ENCODE results near the gene TBCE. TPM values are rescaled to one million over a fixed set of nuclear protein-coding genes. Genes with fewer than 3 reads are reported as not detected.

The TBCE gene
- total RNA-seq, 2 donors from 2014 or later = 15.4 to 18.0 TPM

DNA sequence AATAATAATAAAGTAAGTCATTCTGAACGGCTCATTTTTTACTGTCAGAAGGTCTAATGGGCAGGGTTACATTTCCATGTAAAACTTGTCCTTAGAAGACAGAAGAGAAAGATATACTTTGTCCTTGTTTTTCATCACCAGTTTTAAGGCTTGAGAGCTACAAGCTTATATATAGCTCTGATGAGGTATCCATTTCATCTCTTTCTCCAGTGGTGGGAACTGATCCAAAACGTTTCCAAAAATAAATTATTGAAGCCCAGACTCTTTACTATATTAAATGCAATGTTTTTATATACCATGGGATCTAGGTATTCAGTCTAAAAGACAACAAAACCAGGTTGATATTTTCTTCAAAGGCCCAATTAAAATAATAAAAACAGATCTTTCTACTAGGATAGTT lies 128.3 kb downstream of the TBCE start:
- no peak for DNase-seq (ENCODE audit: low spot score)
- H3K4me3 ChIP-seq = no peak overlapping the region
- no peak overlapping the region for H3K27ac ChIP-seq
- no peaks in the 10 kb centered on the region for H3K4me1 ChIP-seq
- H3K9me3 ChIP-seq = no peaks in the 10 kb centered on the region
- no peaks in the 10 kb centered on the region for H3K27me3 ChIP-seq
- TF ChIP-seq, protein P1, sequence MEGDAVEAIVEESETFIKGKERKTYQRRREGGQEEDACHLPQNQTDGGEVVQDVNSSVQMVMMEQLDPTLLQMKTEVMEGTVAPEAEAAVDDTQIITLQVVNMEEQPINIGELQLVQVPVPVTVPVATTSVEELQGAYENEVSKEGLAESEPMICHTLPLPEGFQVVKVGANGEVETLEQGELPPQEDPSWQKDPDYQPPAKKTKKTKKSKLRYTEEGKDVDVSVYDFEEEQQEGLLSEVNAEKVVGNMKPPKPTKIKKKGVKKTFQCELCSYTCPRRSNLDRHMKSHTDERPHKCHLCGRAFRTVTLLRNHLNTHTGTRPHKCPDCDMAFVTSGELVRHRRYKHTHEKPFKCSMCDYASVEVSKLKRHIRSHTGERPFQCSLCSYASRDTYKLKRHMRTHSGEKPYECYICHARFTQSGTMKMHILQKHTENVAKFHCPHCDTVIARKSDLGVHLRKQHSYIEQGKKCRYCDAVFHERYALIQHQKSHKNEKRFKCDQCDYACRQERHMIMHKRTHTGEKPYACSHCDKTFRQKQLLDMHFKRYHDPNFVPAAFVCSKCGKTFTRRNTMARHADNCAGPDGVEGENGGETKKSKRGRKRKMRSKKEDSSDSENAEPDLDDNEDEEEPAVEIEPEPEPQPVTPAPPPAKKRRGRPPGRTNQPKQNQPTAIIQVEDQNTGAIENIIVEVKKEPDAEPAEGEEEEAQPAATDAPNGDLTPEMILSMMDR (IDR thresholded peaks at IDR 0.05) = no peak
- peaks cover 28% of the 10 kb centered on the region for H3K36me3 ChIP-seq

DNA sequence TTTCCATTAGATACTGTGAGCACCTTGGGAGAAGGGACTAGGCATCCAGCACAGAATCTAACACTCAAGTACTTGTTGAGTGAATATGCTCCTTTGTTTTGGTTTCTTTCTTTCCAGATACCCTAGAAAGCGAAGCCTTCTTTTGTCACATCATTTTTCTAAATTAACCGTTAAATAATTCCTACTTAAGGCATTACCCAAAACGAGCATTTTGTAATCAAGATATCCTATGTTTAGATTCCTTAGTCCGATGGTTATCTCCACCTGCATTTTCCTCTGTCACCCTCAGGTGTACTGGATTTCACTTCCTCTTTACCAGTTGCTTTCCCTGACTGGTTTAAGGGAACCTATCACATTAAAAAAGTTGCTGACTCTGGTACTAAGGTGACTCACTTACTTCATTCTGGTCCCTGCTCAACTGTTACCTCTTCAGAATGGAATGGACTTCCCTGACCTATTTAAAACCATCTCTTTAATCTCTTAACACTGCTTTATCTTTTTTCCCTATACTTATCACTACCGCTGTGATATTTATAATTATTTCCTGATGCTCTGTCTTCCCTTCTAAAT lies 133.8 kb downstream of the TBCE start:
- TF ChIP-seq, protein P1 (IDR thresholded peaks at IDR 0.05) = no peak
- H3K4me1 ChIP-seq = peaks cover 0 to 20% of the 10 kb centered on the region in 2 donors

More for the DNA sequence above, 133.8 kb downstream of the TBCE start:
- no peak for DNase-seq (ENCODE audit: low spot score)
- no peaks in the 10 kb centered on the region for H3K36me3 ChIP-seq
- H3K27ac ChIP-seq = peak overlapping the region in 1 of 2 donors; percentile 20
- no peak overlapping the region for H3K4me3 ChIP-seq
- H3K9me3 ChIP-seq = no peaks in the 10 kb centered on the region
- H3K27me3 ChIP-seq = no peaks in the 10 kb centered on the region

Other genes with a start within 250 kb of the TBCE start
- 10 to 100 TPM; 70.2 to 83.5 TPM for gene TOMM20, start 238.6 kb upstream of the TBCE start, total RNA-seq
- 10 to 100 TPM; 33.5 to 43.7 TPM for gene RBM34, start 206.2 kb upstream of the TBCE start, total RNA-seq
- gene ARID4B, start 39.2 kb upstream of the TBCE start, total RNA-seq = 10 to 100 TPM; 15.9 to 16.1 TPM
- gene GGPS1, start 38.9 kb upstream of the TBCE start, total RNA-seq = 10 to 100 TPM; 13.4 to 18.9 TPM
- 10 to 100 TPM; 18.9 to 23.2 TPM for gene B3GALNT2, start 137.0 kb downstream of the TBCE start, total RNA-seq